Measurements from ENCODE around the gene ZXDC.

ZXDC gene, protein sequence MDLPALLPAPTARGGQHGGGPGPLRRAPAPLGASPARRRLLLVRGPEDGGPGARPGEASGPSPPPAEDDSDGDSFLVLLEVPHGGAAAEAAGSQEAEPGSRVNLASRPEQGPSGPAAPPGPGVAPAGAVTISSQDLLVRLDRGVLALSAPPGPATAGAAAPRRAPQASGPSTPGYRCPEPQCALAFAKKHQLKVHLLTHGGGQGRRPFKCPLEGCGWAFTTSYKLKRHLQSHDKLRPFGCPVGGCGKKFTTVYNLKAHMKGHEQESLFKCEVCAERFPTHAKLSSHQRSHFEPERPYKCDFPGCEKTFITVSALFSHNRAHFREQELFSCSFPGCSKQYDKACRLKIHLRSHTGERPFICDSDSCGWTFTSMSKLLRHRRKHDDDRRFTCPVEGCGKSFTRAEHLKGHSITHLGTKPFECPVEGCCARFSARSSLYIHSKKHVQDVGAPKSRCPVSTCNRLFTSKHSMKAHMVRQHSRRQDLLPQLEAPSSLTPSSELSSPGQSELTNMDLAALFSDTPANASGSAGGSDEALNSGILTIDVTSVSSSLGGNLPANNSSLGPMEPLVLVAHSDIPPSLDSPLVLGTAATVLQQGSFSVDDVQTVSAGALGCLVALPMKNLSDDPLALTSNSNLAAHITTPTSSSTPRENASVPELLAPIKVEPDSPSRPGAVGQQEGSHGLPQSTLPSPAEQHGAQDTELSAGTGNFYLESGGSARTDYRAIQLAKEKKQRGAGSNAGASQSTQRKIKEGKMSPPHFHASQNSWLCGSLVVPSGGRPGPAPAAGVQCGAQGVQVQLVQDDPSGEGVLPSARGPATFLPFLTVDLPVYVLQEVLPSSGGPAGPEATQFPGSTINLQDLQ

DNA sequence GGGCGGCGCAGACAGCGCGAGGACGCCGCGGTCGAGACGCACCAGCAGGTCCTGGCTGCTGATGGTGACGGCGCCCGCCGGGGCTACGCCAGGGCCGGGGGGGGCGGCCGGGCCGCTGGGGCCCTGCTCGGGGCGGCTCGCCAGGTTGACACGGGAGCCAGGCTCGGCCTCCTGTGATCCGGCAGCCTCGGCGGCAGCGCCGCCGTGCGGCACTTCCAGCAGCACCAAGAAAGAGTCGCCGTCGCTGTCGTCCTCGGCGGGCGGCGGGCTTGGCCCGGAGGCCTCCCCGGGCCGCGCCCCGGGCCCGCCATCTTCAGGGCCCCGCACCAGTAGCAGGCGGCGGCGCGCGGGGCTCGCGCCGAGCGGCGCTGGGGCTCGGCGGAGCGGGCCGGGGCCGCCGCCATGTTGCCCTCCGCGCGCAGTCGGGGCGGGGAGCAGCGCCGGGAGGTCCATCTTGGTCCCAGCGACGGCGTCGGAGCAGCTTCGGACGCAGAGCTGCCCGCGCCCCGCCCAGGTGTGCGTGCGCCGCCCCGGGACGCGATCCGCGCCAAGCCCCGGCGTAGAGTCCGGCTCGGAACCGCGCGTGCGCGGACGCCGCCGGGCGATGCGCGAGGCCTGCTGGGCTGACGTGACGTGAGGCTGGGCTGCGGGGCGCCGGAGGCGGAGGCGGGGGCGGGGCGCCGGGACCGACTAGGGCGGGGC lies at the start of gene ZXDC:
TSS of gene ZXDC (minus strand) at position 479 of the 702 bp plus-strand sequence. CDS start at position 453, 26 bp downstream.
- DNase-seq: peak; percentile 36

DNA sequence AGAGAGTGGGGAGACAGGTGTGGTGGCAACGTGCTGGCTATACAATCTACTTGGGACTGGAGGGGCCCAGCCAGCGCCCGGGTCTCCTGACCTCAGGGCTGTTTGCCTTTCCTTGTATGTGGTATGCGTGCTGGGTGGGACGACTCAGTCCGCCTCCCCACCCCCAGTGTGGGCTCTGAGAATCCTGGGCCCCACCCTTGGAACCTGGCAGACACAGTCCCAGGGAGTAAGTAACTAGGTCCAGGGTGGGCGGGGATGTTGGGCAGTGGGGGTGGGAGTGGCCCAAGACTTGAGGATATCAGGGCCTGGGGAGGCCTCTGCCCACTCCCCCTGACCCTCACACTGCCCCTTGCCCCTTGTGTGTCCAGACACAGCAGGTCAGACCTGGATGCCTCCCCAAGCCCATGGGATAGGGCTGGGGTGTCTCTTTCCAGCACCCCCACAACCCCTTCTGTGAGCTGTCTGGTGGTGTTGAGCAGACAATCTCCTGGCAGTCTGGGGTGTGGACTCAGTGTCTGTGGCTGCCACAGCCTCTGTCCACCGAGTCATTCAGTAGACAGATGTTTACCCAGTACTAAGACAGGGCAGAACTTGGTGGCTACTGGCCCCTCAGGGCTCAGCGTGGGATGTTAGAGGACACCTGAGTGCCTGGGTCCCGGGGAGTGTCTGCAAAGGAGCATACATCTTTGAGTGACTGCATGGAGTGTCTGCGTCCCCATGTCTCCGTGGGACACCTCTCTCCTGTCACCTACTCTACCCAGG lies 49.6 kb upstream of the ZXDC start:
- no peak for DNase-seq

DNA sequence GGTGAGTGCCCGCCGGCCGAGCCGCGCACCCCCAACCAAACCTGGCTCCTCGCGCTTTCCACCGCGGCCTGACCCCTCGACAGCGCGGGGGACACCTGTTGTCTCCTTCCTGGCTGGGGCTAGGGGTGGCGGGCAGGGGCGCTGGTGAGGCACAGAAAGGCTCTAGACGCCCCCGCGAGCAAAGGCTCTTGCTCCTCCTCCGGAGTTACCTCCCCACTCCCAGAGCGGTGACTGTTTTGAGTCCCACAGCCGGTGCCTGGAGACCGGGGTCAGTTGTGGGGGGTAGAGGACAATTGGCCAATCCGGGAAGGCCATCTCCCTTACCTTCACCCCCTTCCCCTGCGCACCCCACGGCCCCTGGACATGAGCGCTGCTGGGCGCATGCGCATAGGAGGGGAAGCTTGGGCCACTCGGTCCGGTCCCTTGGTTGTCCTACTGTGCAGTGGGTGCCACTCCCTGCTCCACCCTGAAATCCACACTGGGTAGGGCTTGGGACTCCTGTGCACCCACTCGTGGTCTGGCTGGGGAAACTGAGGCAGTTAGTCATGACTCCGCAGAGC lies 48.8 kb upstream of the ZXDC start:
- DNase-seq: no peak

DNA sequence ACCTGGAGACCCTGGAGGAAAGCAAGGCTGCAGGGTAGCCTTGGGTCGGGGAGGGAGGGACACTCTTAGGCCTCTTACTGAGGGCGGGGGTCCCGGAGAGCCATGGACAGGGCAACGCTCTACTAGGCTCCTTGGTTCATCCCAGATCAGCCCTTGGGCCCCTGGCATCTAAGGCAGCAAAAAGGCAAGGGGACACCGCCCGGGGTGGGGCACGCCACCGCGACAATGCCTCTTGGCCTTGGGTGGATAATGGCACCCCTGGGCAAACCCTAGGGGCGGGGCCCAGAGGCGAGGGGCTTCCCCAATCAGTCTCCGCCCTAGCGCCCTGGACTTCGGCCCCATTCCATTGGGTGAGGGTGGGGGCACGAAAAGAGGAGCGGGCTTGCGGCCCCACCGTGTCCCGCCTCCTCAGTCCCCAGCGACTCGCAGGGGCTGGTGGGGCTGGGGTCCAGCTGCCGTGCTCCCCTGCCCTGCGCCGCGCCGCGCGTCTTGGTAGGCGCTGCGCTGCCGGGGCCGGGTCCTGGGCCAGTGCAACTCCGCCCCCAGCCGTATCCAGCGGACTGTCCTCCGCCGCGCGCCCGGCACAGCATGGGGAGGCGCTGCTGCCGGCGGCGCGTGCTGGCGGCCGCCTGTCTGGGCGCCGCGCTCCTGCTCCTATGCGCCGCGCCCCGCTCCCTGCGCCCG lies 48.2 kb upstream of the ZXDC start, which contains the start of gene CHST13:
TSS of gene CHST13 (plus strand) at position 411 of the 684 bp plus-strand sequence. CDS start at position 589, 178 bp downstream.
- no peak for DNase-seq

DNA sequence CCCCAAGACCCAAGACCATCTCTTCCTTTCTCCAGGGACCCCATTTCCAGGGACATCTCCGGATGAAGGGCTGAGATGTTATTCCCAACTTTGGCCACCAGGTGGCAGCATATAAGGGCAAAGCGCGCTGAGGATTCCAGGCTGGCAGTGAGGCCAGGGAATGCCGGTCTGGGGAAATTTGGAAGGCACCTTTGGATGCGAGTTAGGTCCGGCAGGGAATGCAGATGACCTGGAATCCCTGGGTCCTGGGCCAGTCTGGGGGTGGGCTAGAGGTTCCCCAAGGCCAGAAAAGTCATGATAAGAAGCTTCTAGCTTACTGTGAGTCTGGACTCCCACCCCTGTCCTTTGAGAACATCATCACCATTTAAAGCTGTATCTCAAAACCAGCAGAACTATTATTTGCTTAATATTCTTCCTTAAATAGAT lies 46.7 kb upstream of the ZXDC start:
- peak; percentile 36 for DNase-seq

DNA sequence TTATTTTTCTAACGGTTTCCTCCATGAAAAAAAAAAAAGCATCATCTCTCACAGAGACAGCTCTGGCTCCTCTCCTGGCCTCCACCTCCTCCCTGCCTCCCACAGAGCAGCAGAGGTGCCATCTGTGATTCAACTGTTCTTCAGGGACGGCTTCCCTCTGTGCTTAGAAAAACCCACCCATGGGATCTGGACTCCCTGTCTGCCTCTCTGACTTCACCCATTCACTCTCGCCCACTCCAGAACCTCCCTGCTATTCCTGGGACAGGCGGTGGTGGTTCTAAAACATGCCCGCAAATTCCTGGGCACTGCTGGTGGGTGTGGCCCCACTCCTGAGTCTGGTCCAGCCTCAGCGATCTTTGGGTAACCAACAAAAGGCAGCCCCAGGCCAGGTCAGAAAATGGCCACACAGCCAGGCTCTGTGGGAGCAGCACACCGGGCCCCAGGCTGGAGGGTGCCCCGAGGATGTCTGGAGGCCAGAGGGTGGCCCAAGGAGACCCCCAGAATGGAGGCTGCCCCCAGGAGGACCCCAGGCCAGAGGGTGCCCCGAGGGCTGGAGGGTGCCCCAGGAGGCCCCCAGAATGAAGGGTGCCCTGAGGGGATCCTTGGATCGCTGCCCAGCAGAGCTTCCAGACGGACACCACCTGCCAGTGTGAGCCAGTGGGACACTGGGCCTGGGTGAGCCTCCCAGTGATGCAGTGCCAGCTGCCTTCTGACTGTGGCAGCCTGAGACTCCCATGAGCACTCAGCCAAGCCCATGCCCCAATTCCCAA lies 45.6 kb upstream of the ZXDC start:
- DNase-seq: no peak

DNA sequence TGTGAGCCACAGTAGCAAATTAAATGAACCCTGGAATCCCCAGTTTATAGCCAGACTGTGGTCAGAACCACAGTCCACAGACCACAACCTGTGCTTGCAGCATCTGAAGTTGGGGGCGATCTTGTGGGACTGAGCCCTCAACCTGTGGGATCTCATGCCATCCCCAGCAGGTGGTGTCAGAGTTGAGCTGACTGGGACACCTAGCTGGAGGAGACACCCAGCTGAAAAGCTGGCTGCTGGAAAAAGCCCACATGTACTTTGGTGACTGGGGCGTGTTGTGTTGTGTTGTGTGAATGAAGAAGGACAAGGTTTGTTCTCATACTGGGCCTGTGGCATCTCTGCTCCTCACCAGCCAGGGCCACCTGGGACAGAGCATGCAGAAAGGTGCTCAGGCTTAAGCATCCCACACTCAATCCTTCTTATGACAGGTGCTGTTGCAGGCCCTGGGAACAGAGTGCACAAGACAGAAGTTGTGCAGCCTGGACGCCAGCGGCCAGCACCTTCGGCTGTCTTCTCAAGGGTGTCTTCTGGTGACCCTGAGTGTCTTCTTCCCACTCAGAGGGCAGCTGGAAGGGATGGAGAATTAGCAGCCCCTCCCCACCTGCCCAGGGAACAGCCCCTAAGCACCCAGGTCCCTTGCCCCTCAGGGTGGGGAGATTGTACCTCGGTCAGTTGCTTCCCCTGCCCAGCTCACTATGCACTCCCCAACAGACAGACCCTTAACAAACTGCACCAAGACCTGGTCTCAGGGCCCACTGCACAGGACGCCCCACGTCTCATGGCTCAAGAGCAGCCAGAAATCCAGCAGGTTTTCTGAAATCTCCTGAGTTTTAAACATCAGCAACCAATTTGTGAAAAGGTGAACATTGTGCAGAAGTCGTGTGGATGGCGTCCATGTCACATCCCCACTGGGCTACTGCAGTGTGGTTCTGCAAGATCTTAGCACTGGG lies 44.1 kb upstream of the ZXDC start:
- no peak for DNase-seq

DNA sequence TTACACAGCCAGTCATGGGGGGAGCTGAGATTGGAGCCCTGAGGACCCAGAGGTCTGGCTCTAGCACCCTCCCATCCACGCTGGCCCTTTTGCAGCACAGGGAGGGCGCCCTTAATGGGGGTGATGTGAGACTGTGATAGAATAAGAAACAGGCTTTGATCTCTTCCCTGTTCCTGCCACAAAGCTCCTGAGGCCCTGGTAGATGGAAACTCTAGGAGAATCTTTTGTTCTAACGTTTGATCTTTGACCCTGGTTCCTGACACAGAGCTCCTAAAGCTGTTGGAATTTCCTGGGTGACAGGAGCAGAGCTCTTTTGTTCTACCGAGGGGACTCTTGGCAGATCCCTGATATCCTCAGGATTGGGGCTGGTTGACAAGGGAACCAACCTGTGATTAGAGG lies 43.1 kb upstream of the ZXDC start:
- DNase-seq: no peak

DNA sequence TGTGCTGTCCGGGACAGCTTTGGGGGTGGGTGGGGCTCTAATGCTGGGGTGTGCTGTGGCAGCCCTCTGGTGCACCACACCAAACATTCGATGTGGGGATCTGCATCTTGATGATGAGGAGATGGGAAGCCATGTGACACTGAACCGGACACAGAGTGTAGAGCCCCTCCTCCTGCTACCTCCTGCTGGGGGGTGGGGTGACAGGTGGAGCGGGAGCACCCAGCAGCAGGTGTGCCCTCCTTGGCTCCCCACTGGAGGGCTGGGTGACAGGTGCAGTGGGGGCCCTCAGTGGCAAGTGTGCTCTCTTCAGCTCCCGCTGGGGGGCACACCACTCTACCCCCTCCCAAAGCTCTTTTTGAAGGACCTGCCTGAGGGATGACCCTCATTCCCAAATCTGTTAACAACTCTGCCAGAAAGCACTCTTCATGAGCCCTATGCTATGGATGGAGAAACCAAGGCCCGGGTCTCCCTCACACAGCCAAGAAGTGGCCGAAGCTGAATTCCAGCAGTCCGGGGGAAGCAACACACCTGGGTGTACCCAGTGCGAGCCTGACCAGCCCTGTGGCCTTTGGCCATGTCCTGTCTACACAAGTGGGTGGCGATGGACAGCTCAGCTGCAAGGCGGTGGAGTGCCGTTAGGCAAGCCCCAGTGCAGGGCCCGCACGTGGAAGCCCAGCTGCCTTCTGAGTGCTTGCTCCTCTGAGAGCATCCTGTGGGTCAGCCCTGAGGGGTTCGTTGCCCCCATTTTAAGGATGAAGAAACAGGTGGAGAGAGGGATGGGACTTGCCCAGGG lies 42.5 kb upstream of the ZXDC start:
- DNase-seq: no peak

DNA sequence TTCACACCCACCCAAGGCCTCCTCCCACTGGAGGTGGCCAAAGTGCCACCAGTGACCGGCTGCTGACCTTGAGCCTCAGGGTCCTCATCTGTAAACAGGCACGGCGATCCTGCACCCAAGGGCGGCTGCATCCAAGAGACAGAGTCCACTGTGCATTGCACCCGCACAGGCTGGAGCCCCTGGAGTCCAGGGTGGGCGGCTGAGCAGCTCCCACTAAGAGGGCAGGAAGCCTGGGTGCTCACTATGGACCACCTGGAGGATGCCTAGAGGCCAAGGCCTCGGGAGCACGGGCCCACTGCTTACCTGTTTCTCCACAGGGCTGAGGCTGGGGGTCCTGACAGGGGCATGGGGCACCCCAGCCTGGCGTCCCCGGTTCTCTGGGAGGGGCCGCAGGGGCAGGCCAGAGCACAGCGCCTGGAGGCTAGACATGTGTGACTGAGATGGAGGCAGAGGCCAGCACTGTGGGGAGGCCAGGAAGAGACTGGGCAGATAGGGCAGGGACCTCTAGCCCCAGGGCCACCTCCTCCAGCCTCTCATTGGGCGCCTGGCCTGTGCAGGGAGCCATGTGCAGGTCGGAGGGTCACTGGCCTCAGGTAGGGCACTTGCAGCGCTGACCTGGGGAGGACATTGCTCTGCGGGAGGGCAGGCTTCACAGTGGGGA lies 41.7 kb upstream of the ZXDC start, which contains the start of gene UROC1:
TSS of gene UROC1 (minus strand) at position 483 of the 661 bp plus-strand sequence. CDS start at position 429, 54 bp downstream.
- no peak for DNase-seq

DNA sequence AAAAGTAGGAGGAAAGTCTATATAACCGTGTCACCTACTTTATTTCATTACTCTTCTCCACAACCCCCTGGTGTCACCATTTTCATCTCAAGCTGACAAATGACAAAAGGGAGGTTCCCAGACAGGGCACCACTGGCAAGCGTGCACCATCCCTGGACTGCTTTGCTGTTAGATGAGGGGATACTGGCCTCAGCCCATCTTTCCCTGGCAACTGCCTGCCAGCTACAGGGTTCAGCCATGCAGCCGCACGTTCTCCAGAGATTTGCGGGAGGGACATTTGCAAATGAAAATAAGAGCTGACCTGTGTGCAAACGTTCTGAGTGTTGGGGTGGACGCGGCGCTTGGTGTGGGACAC lies 41.2 kb upstream of the ZXDC start:
- DNase-seq: no peak

DNA sequence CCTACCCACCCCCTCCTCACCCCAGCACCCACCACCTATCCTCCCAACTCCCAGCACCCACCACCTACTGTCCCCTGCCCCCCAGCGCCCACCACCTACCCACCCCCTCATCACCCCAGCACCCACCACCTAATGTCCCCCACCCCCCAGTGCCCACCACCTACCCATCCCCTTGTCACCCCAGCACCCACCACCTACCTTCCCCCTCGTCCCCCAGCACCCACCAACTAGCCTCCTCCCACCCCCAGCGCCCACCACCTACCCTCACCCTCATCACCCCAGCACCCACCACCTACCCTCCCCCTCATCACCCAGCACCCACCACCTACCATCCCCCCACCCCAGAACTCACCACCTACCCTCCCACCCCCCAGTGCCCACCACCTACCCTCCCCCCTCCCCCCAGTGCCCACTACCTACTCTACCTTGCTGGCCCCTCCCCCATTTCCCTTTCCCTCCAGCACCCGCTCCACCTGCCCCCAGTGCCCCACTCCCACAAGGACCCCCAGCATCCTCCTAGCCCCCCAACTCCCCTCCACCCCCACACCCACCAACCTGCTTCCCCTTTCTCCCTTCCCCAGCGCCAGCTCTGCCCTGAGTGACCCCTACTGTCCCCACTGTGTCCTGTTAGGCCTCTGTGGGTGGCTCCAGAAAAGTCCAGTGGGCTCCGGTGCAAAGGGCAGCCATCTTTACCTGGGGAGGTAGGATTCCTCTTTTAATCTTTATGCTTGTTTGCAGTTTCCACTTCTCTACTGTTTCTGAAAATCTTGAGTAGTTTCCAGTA lies 40.7 kb upstream of the ZXDC start:
- DNase-seq: no peak

DNA sequence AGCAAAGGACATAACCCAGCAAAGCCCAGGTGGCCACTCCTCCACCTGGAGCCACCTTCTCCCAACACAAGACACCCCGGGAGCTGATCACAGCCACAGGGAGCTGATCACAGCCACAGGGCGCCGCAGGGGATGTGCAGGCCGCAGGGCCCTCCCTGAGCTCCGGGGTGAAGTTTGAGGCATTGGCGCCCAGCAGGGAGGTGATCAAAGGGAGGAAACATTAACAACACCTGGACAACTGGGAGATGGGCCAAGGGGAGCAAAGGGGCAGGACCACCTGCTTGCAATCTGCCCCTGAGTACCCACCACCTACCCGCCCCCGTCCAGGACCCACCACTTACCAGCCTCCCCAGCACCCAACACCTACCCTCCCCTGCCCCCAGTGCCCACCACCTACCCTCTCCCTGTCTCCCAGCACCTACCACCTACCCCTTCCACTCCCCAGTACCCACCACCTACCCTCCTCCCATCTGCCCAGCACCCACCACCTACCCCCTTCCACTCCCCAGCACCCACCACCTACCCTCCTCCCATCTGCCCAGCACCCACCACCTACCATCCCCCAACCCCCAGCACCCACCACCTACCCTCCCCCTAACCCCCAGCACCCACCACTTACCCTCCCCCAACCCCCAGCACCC lies 39.5 kb upstream of the ZXDC start:
- DNase-seq: no peak

DNA sequence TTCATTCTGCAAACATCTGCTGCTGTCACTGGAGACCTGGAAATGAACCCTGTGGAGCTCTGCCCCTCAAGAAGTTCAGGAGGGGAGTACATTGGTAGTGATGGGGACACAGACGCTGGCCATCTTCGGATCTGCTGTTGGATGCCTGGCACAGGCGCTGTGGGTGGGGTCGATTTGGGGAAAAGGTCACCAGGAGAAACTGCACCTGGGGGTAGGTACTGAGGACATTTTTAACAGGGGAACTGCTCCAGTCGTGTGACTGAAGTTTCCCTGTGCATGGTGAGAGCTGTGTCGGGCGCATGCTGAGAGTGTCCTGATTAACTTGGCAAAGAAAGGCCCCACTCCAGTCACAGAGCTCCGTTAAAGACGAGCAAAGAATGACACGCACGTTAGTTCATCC lies 38.5 kb upstream of the ZXDC start:
- DNase-seq: no peak

DNA sequence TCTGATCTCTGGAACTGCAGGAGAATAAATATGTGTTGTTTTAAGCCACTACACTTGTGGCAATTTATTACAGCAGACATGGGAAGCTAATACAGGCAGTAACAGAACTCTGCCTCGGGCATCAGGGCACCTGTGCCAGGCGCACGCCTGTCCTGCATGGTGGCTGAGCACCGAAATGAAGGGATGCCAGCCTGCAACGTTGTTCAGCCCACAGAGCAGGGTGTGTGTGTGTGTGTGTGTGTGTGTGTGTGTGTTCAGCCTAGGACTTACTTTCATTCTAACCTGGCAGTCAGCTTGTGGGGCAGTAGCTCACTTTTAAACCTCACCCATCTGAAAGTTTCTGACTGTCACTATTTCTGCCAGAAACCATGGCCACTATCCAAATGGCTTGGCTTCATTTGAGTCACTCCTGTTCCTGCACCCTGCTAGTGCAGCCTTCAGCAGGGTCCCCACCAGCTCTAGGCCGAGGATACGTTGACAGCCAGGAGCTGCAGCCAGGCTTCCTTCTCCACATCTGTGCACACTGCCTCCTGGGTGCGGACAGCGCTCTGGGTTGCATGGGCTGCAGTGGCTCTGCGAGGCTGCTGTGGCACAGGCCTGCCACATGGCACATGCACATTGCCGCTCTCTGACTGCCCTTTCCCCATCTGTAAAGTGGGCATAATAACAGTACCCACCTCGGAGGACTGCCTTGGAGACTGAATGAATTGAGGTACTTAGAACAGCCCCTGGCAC lies 37.4 kb upstream of the ZXDC start:
- no peak for DNase-seq

DNA sequence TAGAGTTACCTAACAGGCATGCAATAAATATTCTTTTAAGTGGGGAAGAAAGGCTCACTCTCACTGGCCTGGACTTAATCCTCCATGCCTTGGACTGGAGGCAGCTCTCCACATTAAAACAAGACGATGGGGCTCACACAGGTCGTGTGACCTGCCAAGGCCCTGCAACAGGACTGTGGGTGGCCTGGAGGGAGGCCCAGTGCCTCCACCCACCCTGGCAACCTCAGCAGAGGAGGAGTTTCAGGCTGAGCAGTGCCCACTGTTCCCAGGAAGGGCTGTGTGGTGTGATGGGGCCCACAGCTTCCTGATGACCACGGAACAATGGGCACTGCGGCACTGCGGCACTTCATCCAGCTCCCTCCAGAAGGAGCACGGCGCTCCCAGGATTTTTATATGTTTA lies 36.3 kb upstream of the ZXDC start:
- DNase-seq: no peak
